ENCODE measurements around the gene BMPR1B.

The BMPR1B gene

DNA sequence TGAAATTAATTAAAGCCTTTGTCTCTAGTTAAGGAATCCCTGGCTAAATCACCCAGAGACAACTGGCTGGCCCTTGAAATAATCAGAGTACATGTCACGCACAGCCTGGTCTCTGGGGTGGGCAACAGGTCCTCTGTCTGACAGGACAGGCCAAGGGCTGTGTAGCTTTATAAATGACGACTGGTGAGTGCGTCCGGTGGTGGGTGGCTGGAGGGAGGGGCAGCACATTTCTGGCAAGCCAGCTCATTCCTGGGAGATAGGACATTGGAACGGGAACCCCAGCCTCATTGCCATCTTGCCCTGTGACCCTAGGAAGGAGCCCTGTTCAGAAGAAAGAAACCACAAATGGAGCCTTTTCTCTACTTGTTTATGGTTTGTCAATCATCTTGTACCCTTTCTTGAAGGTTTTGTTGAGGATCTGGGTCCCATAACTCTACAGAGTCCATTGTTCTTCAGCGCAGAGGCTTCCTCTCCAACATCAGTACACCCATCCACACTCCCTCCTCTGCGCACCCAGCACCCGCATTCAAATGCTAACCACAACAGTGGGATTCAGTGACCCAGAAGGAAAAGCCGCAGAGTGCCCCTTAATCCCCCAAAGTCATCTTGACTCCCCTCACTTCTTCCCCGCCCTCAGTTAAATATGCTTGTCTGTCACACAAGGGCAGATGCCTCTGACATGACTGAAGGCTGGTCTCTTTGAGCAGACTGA is 422.9 kb downstream of the BMPR1B start:
- Histone ChIP-seq H3K4me2 (ENCODE audit: low read length) (no peak overlapping the region), H3K36me3 (ENCODE audit: control insufficient read depth, low read length) (no peaks in the 10 kb centered on the region), H3K9me2 (replicated peaks; ENCODE audit: control insufficient read depth, low read length) (no peaks in the 10 kb centered on the region), H3K4me3 (ENCODE audit: low read length) (no peak overlapping the region), H3K9me3 (ENCODE audit: control insufficient read depth, insufficient read depth, low read length) (no peaks in the 10 kb centered on the region), H3K79me2 (ENCODE audit: control insufficient read depth, low read length) (no peaks in the 10 kb centered on the region), H3K4me1 (ENCODE audit: control insufficient read depth, low read length) (no peaks in the 10 kb centered on the region), H3F3A (ENCODE audit: control insufficient read depth, insufficient read depth) (no peaks in the 10 kb centered on the region), H4K20me1 (ENCODE audit: control insufficient read depth, insufficient read depth, low read depth, low read length) (no peaks in the 10 kb centered on the region), H3K27me3 (ENCODE audit: control insufficient read depth, low read length) (no peaks in the 10 kb centered on the region), H3K27ac (ENCODE audit: low read depth, low read length) (no peak overlapping the region)
- TF ChIP-seq, protein P1, sequence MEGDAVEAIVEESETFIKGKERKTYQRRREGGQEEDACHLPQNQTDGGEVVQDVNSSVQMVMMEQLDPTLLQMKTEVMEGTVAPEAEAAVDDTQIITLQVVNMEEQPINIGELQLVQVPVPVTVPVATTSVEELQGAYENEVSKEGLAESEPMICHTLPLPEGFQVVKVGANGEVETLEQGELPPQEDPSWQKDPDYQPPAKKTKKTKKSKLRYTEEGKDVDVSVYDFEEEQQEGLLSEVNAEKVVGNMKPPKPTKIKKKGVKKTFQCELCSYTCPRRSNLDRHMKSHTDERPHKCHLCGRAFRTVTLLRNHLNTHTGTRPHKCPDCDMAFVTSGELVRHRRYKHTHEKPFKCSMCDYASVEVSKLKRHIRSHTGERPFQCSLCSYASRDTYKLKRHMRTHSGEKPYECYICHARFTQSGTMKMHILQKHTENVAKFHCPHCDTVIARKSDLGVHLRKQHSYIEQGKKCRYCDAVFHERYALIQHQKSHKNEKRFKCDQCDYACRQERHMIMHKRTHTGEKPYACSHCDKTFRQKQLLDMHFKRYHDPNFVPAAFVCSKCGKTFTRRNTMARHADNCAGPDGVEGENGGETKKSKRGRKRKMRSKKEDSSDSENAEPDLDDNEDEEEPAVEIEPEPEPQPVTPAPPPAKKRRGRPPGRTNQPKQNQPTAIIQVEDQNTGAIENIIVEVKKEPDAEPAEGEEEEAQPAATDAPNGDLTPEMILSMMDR (IDR thresholded peaks at IDR 0.05; ENCODE audit: low read depth, low read length, poor library complexity, severe bottlenecking): no peak
- no peak for TF ChIP-seq EZH2phosphoT487 (IDR thresholded peaks at IDR 0.05; ENCODE audit: borderline replicate concordance, low read length)

DNA sequence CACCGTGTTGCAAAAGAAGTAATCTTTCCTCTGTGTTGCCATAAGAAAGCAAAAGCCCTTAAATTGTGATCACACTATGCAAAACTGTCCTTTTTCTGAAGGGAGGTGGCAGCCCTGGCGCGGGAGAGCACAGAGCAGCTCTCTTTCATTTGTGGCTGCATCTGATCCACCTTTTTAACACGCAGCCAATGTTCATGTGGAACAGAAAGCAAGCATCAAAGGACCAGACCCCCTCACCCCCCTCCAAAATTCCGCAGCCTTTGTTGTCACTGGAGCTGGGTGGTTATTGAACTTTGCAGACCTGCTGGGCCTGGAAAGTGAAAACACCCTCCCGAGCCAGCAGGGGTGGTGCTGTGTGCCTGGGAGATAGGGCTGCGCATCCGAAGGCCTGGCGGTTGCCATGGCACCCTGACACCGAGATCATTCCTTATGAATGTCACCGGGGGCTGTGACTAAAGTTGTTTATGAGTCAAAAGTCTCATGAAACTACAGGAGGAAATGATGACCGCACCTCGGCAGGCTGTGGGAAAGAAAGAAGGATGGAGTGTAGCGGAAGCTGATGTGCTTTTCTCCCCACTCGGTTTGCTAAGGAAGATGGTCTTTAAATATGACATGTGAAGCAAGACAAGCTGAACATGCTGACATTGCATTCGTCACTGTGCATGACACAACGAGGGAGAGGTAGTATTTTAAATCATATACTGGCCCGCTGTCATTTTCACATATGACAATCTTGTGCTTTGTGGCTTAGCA is 423.7 kb downstream of the BMPR1B start:
- Histone ChIP-seq H3F3A (ENCODE audit: control insufficient read depth, insufficient read depth) (no peaks in the 10 kb centered on the region), H3K4me3 (ENCODE audit: low read length) (no peak overlapping the region), H3K9me3 (ENCODE audit: control insufficient read depth, insufficient read depth, low read length) (no peaks in the 10 kb centered on the region), H3K36me3 (ENCODE audit: control insufficient read depth, low read length) (no peaks in the 10 kb centered on the region), H3K9me2 (replicated peaks; ENCODE audit: control insufficient read depth, low read length) (no peaks in the 10 kb centered on the region), H3K4me1 (ENCODE audit: control insufficient read depth, low read length) (no peaks in the 10 kb centered on the region), H3K79me2 (ENCODE audit: control insufficient read depth, low read length) (no peaks in the 10 kb centered on the region), H3K27ac (ENCODE audit: low read depth, low read length) (no peak overlapping the region), H3K4me2 (ENCODE audit: low read length) (no peak overlapping the region), H3K27me3 (ENCODE audit: control insufficient read depth, low read length) (no peaks in the 10 kb centered on the region), H4K20me1 (ENCODE audit: control insufficient read depth, insufficient read depth, low read depth, low read length) (no peaks in the 10 kb centered on the region)
- TF ChIP-seq, protein P1 (IDR thresholded peaks at IDR 0.05; ENCODE audit: low read depth, low read length, poor library complexity, severe bottlenecking): no peak
- TF ChIP-seq EZH2phosphoT487 (IDR thresholded peaks at IDR 0.05; ENCODE audit: borderline replicate concordance, low read length): no peak

DNA sequence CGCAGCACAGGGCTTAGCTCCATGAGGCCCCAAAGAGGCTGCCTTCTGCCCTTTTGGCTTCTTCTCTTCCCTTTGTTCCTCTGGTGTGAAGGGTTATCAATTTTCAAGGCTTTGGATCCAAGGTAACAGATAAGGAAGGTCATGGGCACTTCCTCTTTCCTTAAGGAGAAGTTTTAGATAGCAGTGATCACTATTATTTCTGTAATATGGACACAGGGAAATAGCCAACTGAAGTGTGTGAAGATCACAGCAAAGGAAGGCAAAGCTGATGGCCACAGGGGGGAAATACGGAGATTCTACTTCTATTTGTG is 424.2 kb downstream of the BMPR1B start:
- Histone ChIP-seq H3K4me2 (ENCODE audit: low read length) (no peak overlapping the region), H3K79me2 (ENCODE audit: control insufficient read depth, low read length) (no peaks in the 10 kb centered on the region)

More for the DNA sequence above, 424.2 kb downstream of the BMPR1B start:
- no peaks in the 10 kb centered on the region for H3K9me2 ChIP-seq (replicated peaks; ENCODE audit: control insufficient read depth, low read length)
- no peaks in the 10 kb centered on the region for H3K4me1 ChIP-seq (ENCODE audit: control insufficient read depth, low read length)
- H3K36me3 ChIP-seq (ENCODE audit: control insufficient read depth, low read length): no peaks in the 10 kb centered on the region
- H3K27me3 ChIP-seq (ENCODE audit: control insufficient read depth, low read length): no peaks in the 10 kb centered on the region
- H3F3A ChIP-seq (ENCODE audit: control insufficient read depth, insufficient read depth): no peaks in the 10 kb centered on the region
- H3K27ac ChIP-seq (ENCODE audit: low read depth, low read length): no peak overlapping the region
- no peak overlapping the region for H3K4me3 ChIP-seq (ENCODE audit: low read length)
- no peaks in the 10 kb centered on the region for H4K20me1 ChIP-seq (ENCODE audit: control insufficient read depth, insufficient read depth, low read depth, low read length)
- no peaks in the 10 kb centered on the region for H3K9me3 ChIP-seq (ENCODE audit: control insufficient read depth, insufficient read depth, low read length)
- TF ChIP-seq EZH2phosphoT487 (IDR thresholded peaks at IDR 0.05; ENCODE audit: borderline replicate concordance, low read length): no peak
- TF ChIP-seq, protein P1 (IDR thresholded peaks at IDR 0.05; ENCODE audit: low read depth, low read length, poor library complexity, severe bottlenecking): no peak

All from DOHH2 (cell line).